Cerebellar nuclear complex (tissue), 1 donor: Measurements from ENCODE around the gene ZNF467.
A peak's percentile ranks its signal among the peaks of the same experiment; 100 is the strongest.

Source experiments
- DNase-seq, 2 experiments: peaks; one replicate each; lab custom pipeline; 2025; lab: John Stamatoyannopoulos, UW

Gene ZNF467

GRCh38 chr7:149748076-149748874, 25.1 kb downstream of the ZNF467 start:
- DNase-seq = no peak

- DNase-seq = no peak
Measured at GRCh38 chr7:149743476-149744255, 29.7 kb downstream of the ZNF467 start.

GRCh38 chr7:149742075-149742701, 31.2 kb downstream of the ZNF467 start:
- DNase-seq = peak in 1 of 2 experiments; percentile 78

GRCh38 chr7:149741629-149742028, 31.8 kb downstream of the ZNF467 start:
- DNase-seq = no peak

GRCh38 chr7:149736478-149737360, 36.7 kb downstream of the ZNF467 start:
- DNase-seq = no peak

GRCh38 chr7:149735779-149736477, 37.5 kb downstream of the ZNF467 start:
- DNase-seq = no peak

GRCh38 chr7:149735181-149735602, 38.2 kb downstream of the ZNF467 start:
- DNase-seq = no peak

- DNase-seq = no peak
Measured at GRCh38 chr7:149734791-149735075, 38.7 kb downstream of the ZNF467 start.

GRCh38 chr7:149733924-149734790, 39.2 kb downstream of the ZNF467 start:
- DNase-seq = no peak

- DNase-seq = no peak
Measured at GRCh38 chr7:149733131-149733923, 40.1 kb downstream of the ZNF467 start.

- no peak for DNase-seq
Measured at GRCh38 chr7:149732611-149733010, 40.8 kb downstream of the ZNF467 start.

GRCh38 chr7:149732111-149732561, 41.3 kb downstream of the ZNF467 start:
- no peak for DNase-seq

- no peak for DNase-seq
Measured at GRCh38 chr7:149731207-149731955, 42.0 kb downstream of the ZNF467 start.

GRCh38 chr7:149729983-149730801, 43.2 kb downstream of the ZNF467 start:
- no peak for DNase-seq

GRCh38 chr7:149729586-149729982, 43.8 kb downstream of the ZNF467 start:
- no peak for DNase-seq

GRCh38 chr7:149728491-149729375, 44.7 kb downstream of the ZNF467 start:
- DNase-seq = no peak
